Activated CD4-positive, alpha-beta T cell treated with anti-CD3 and anti-CD28 coated beads for 36 hours (primary cell): ENCODE data around the gene ART1. TPM values are rescaled to one million over a fixed set of nuclear protein-coding genes. Genes with fewer than 3 reads are reported as not detected.

ENCODE experiments used
- ATAC-seq: fragments of 200-7000 bp; cut with Tn5 transposase; one replicate; pipeline ENCODE4 v1.10.0; 2021; ENCODE audit warnings: mild to moderate bottlenecking, moderate library complexity
- CTCF ChIA-PET: fragments of 350-600 bp; sonication (Branson Sonifier 250); formaldehyde crosslinking; loops from one replicate; lab custom pipeline; 2021; ENCODE audit warnings: antibody characterized with exemption; lab: Charles Lee
- POLR2A ChIA-PET: fragments of 350-600 bp; sonication (Branson Sonifier 250); formaldehyde crosslinking; loops from one replicate; lab custom pipeline; 2021; ENCODE audit warnings: antibody characterized with exemption, inconsistent platforms; lab: Charles Lee
- DNase-seq: peaks from one replicate; pipeline ENCODE4 v3.0.0-alpha.2; 2020
- H3K27ac Mint-ChIP-seq: one replicate; pipeline ENCODE4 v1.8.0; 2021; ENCODE audit warnings: mixed read lengths
- H3K27me3 Mint-ChIP-seq: one replicate; pipeline ENCODE4 v1.8.0; 2021; ENCODE audit warnings: mixed read lengths
- H3K36me3 Mint-ChIP-seq: one replicate; pipeline ENCODE4 v1.8.0; 2021; ENCODE audit warnings: low read depth, mixed read lengths
- H3K4me1 Mint-ChIP-seq: one replicate; pipeline ENCODE4 v1.8.0; 2021; ENCODE audit warnings: mixed read lengths
- H3K4me3 Mint-ChIP-seq: one replicate; pipeline ENCODE4 v1.8.0; 2021; ENCODE audit warnings: mild to moderate bottlenecking, moderate library complexity, mixed read lengths
- H3K9me3 Mint-ChIP-seq: one replicate; pipeline ENCODE4 v1.8.0; 2021; ENCODE audit warnings: low read depth, mixed read lengths
- intact Hi-C, 2 experiments: fragments of 100-400 bp; cut with DNase I in 1 of 2; cut with micrococcal nuclease in 1 of 2; formaldehyde crosslinking; loops; one replicate each; pipeline versions ENCODE4 v1.14.2 to v1.15.1; 2022 to 2024; cut with DNase I, micrococcal nuclease
- total RNA-seq, 2 experiments: library from RNA; stranded (reverse); gene quantifications; one replicate each; pipeline ENCODE4 v1.2.3, GENCODE V29; 2021

The ART1 gene
- total RNA-seq, 2 experiments from 2014 or later = not detected

GRCh38 chr11:3686751-3687150 is 41.8 kb downstream of the ART1 start:
- no peak overlapping the region for H3K27ac Mint-ChIP-seq
- ChIA-PET POLR2A (no interaction called here), CTCF (interaction anchor here (1.9 kb wide), 1 partner anchor 122 kb away, joined by 5 read pairs; the partner anchor contains the start of gene PGAP2)
- ATAC-seq = no peak
- H3K36me3 Mint-ChIP-seq = peaks cover 46% of the 10 kb centered on the region
- no peak overlapping the region for H3K4me3 Mint-ChIP-seq
- H3K27me3 Mint-ChIP-seq = no peaks in the 10 kb centered on the region
- no peak for DNase-seq
- H3K4me1 Mint-ChIP-seq = peaks cover 5% of the 10 kb centered on the region
- intact Hi-C loops = loop anchor here in 1 of 2 experiments (10.0 kb wide), 1 partner anchor 418 kb away; no protein-coding TSS in a partner anchor
- no peaks in the 10 kb centered on the region for H3K9me3 Mint-ChIP-seq

- Mint-ChIP-seq H3K36me3 (peaks cover 57% of the 10 kb centered on the region), H3K4me3 (no peak overlapping the region), H3K9me3 (no peaks in the 10 kb centered on the region), H3K4me1 (no peaks in the 10 kb centered on the region), H3K27me3 (no peaks in the 10 kb centered on the region), H3K27ac (peak overlapping the region; percentile 9)
- no peak for DNase-seq
- CTCF ChIA-PET = interaction anchor here (0.7 to 1.7 kb wide), 2 partner anchors 19 to 27 kb away, joined by 4 to 5 read pairs; no protein-coding TSS in a partner anchor
- POLR2A ChIA-PET = no interaction called here
- intact Hi-C loops = no loop called here
- no peak for ATAC-seq
Observed at GRCh38 chr11:3700410-3700809, 55.5 kb downstream of the ART1 start.

GRCh38 chr11:3700910-3701309 is 56.0 kb downstream of the ART1 start:
- H3K27me3 Mint-ChIP-seq = no peaks in the 10 kb centered on the region
- peaks cover 54% of the 10 kb centered on the region for H3K36me3 Mint-ChIP-seq
- DNase-seq = no peak
- ChIA-PET CTCF (interaction anchor here (0.6 to 1.7 kb wide), 4 partner anchors 10 to 216 kb away, joined by 3 to 6 read pairs (median 4); no protein-coding TSS in a partner anchor), POLR2A (no interaction called here)
- ATAC-seq = no peak
- peak overlapping the region; percentile 9 for H3K27ac Mint-ChIP-seq
- H3K9me3 Mint-ChIP-seq = no peaks in the 10 kb centered on the region
- no peak overlapping the region for H3K4me3 Mint-ChIP-seq
- intact Hi-C loops = no loop called here
- no peaks in the 10 kb centered on the region for H3K4me1 Mint-ChIP-seq

GRCh38 chr11:3703383-3703782 is 58.5 kb downstream of the ART1 start:
- H3K9me3 Mint-ChIP-seq = no peaks in the 10 kb centered on the region
- DNase-seq (no peak), ATAC-seq (no peak)
- H3K36me3 Mint-ChIP-seq = peaks cover 55% of the 10 kb centered on the region
- no peak overlapping the region for H3K27ac Mint-ChIP-seq
- no peak overlapping the region for H3K4me3 Mint-ChIP-seq
- no peaks in the 10 kb centered on the region for H3K27me3 Mint-ChIP-seq
- POLR2A ChIA-PET = no interaction called here
- CTCF ChIA-PET = no interaction called here
- intact Hi-C loops = no loop called here
- no peaks in the 10 kb centered on the region for H3K4me1 Mint-ChIP-seq

DNA sequence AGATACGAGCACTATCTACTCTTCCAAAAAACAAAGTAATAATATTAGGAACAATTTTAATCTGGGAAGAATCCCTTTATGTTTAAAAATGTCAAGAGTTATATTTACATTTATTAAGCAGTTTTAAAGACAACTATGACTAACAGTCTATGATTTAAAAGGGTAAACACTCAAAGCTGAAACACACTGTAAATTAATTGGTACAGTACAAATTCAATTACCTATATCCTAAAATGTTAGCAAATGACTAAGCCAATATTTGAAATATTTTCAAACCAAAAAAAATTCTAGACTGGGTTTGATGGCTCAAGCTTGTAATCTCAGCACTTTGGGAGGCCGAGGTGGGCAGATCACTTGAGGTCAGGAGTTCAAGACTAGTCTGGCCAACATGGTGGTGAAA is 62.2 kb downstream of the ART1 start:
- H3K27ac Mint-ChIP-seq = no peak overlapping the region
- DNase-seq = no peak
- H3K9me3 Mint-ChIP-seq = no peaks in the 10 kb centered on the region
- ChIA-PET POLR2A (interaction anchor here (0.6 kb wide), 1 partner anchor 267 kb away, joined by 5 read pairs; no protein-coding TSS in a partner anchor), CTCF (no interaction called here)
- H3K4me1 Mint-ChIP-seq = peaks cover 4% of the 10 kb centered on the region
- H3K36me3 Mint-ChIP-seq = peaks cover 49% of the 10 kb centered on the region
- no peak for ATAC-seq
- intact Hi-C loops = no loop called here
- H3K27me3 Mint-ChIP-seq = no peaks in the 10 kb centered on the region
- H3K4me3 Mint-ChIP-seq = no peak overlapping the region

DNA sequence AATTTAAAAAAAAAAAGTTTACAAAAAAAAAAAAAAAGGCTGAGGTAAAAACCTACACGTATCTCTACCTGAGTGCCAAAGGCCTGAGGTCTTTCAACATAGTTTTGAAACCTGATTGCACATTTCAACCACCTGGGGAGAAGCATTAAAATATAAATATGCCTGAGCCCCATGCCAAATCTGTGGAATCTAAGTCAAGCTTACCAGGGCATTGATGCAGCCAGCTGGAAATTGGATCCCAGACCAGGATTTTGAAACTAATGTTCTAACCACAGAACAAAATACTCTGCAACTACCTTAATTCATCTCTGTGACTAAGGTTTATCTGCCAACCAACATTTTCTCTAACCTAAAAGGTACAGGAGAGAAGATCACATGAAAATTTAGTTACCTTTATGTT is 65.0 kb downstream of the ART1 start:
- Mint-ChIP-seq H3K27ac (no peak overlapping the region), H3K4me1 (peaks cover 4% of the 10 kb centered on the region), H3K4me3 (no peak overlapping the region), H3K27me3 (no peaks in the 10 kb centered on the region), H3K9me3 (no peaks in the 10 kb centered on the region), H3K36me3 (peaks cover 58% of the 10 kb centered on the region)
- intact Hi-C loops = no loop called here
- POLR2A ChIA-PET = no interaction called here
- CTCF ChIA-PET = interaction anchor here (1.3 to 2.3 kb wide), 3 partner anchors 8 to 25 kb away, joined by 3 to 6 read pairs (median 3); no protein-coding TSS in a partner anchor
- DNase-seq (no peak), ATAC-seq (no peak)

GRCh38 chr11:3710485-3711259 is 65.7 kb downstream of the ART1 start:
- no peak for ATAC-seq
- H3K9me3 Mint-ChIP-seq = no peaks in the 10 kb centered on the region
- no peak overlapping the region for H3K4me3 Mint-ChIP-seq
- intact Hi-C loops = no loop called here
- DNase-seq = no peak
- POLR2A ChIA-PET = no interaction called here
- H3K36me3 Mint-ChIP-seq = peaks cover 60% of the 10 kb centered on the region
- H3K27ac Mint-ChIP-seq = peak overlapping the region; percentile 73
- H3K4me1 Mint-ChIP-seq = peaks cover 4% of the 10 kb centered on the region
- CTCF ChIA-PET = interaction anchor here (1.3 to 2.3 kb wide), 3 partner anchors 9 to 25 kb away, joined by 3 to 6 read pairs (median 3); no protein-coding TSS in a partner anchor
- H3K27me3 Mint-ChIP-seq = no peaks in the 10 kb centered on the region

DNA sequence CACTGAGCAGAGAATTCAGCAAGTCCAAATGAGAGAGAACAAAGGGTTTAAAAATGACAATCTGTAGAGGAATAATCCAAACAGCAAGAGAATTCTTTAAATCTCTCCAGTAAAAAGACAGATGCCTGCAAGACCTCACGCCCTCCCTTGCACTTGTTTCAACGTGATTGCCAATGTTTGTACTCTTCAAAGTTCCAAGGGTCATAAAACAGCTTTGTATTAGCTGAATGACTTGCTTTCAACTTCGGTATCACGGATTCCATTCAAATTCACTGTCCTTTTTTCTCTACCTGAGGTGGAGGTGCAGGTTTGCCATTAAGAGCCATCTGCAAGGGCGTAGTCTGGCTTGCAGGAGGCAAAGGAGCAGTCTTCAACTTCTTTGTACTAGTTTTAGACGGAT is 67.3 kb downstream of the ART1 start:
- ChIA-PET POLR2A (no interaction called here), CTCF (interaction anchor here (2.3 kb wide), 1 partner anchor 11 kb away, joined by 6 read pairs; no protein-coding TSS in a partner anchor)
- no peaks in the 10 kb centered on the region for H3K9me3 Mint-ChIP-seq
- ATAC-seq (no peak), DNase-seq (no peak)
- H3K27ac Mint-ChIP-seq = no peak overlapping the region
- H3K36me3 Mint-ChIP-seq = peaks cover 56% of the 10 kb centered on the region
- intact Hi-C loops = no loop called here
- peaks cover 4% of the 10 kb centered on the region for H3K4me1 Mint-ChIP-seq
- H3K4me3 Mint-ChIP-seq = no peak overlapping the region
- H3K27me3 Mint-ChIP-seq = no peaks in the 10 kb centered on the region

Other genes starting within 250 kb of the ART1 start
- gene ART5, start 3.1 kb upstream of the ART1 start, total RNA-seq = under 1 TPM in 1 of 2 experiments, not detected in 1; 0.23 TPM
- 1 to 10 TPM in 1 of 2 experiments, under 1 TPM in 1; 0.91 to 1.1 TPM for gene CHRNA10, start 26.3 kb downstream of the ART1 start, total RNA-seq
- gene NUP98, start 152.4 kb downstream of the ART1 start, total RNA-seq = 100 to 1,000 TPM in 1 of 2 experiments, 10 to 100 TPM in 1; 96.0 to 134 TPM
- 10 to 100 TPM; 33.6 to 39.2 TPM for gene PGAP2, start 163.4 kb downstream of the ART1 start, total RNA-seq
- 100 to 1,000 TPM; 157 to 180 TPM for gene RHOG, start 195.8 kb downstream of the ART1 start, total RNA-seq
- 10 to 100 TPM; 60.0 to 62.6 TPM for gene STIM1, start 210.5 kb downstream of the ART1 start, total RNA-seq